Left kidney (tissue), 2 donors: ENCODE measurements around the gene ATP6V1E1. TPM values are rescaled to one million over a fixed set of nuclear protein-coding genes. Genes with fewer than 3 reads are reported as not detected.
"Not testable (repeated sequence)": the region's sequence is repeated elsewhere in the genome, so short reads cannot be mapped to it uniquely, and the experiment has no call there.

Experiments used
- DNase-seq: peaks from one replicate; pipeline ENCODE4 v3.0.0-alpha.2; 2013
- polyA plus RNA-seq: library from polyadenylated mRNA; unstranded; fragments of 120-200 nt; gene quantifications from one replicate; pipeline ENCODE4 v1.2.1, GENCODE V29; 2013; ENCODE audit not compliant: insufficient read length

Gene ATP6V1E1
- polyA plus RNA-seq, 1 donor = 135 TPM

GRCh38 chr22:17637490-17638181 lies 9.1 kb upstream of the ATP6V1E1 start:
- no peak for DNase-seq

GRCh38 chr22:17636850-17637249 lies 8.3 kb upstream of the ATP6V1E1 start:
- not testable (repeated sequence) for DNase-seq

- no peak for DNase-seq
Measured at GRCh38 chr22:17634696-17635095, 6.1 kb upstream of the ATP6V1E1 start.

- no peak for DNase-seq
Measured at GRCh38 chr22:17633998-17634323, 5.4 kb upstream of the ATP6V1E1 start.

- no peak for DNase-seq
Measured at GRCh38 chr22:17633217-17633997, 4.9 kb upstream of the ATP6V1E1 start.

- DNase-seq = no peak
Measured at GRCh38 chr22:17631076-17631565, 2.6 kb upstream of the ATP6V1E1 start.

GRCh38 chr22:17629641-17630040 lies 1.1 kb upstream of the ATP6V1E1 start:
- DNase-seq = no peak

GRCh38 chr22:17629173-17629489 lies 582 bp upstream of the ATP6V1E1 start:
- DNase-seq = no peak

GRCh38 chr22:17627961-17628405 lies 566 bp downstream of the ATP6V1E1 start:
- DNase-seq = no peak

GRCh38 chr22:17613280-17613679 lies 15.3 kb downstream of the ATP6V1E1 start:
- DNase-seq = no peak

GRCh38 chr22:17612057-17612456 lies 16.5 kb downstream of the ATP6V1E1 start:
- DNase-seq = no peak

GRCh38 chr22:17607891-17608521 lies 20.5 kb downstream of the ATP6V1E1 start:
- DNase-seq = no peak

- no peak for DNase-seq
Measured at GRCh38 chr22:17606496-17606895, 22.1 kb downstream of the ATP6V1E1 start.

GRCh38 chr22:17603668-17604067 lies 24.9 kb downstream of the ATP6V1E1 start:
- no peak for DNase-seq

- no peak for DNase-seq
Measured at GRCh38 chr22:17601031-17601430, 27.5 kb downstream of the ATP6V1E1 start.

GRCh38 chr22:17598318-17598717 lies 30.2 kb downstream of the ATP6V1E1 start:
- no peak for DNase-seq

GRCh38 chr22:17597217-17597616 lies 31.3 kb downstream of the ATP6V1E1 start:
- DNase-seq = no peak

- DNase-seq = no peak
Measured at GRCh38 chr22:17596226-17596625, 32.3 kb downstream of the ATP6V1E1 start.

- DNase-seq = no peak
Measured at GRCh38 chr22:17592201-17592600, 36.3 kb downstream of the ATP6V1E1 start.

GRCh38 chr22:17590586-17590985 lies 38.0 kb downstream of the ATP6V1E1 start:
- DNase-seq = no peak

- no peak for DNase-seq
Measured at GRCh38 chr22:17589810-17590375, 38.7 kb downstream of the ATP6V1E1 start.

- DNase-seq = no peak
Measured at GRCh38 chr22:17588606-17589005, 39.9 kb downstream of the ATP6V1E1 start.

- no peak for DNase-seq
Measured at GRCh38 chr22:17587629-17588028, 40.9 kb downstream of the ATP6V1E1 start.
